HL-60 (cell line): ENCODE results near the gene CYB561A3.

Source experiments
- POLR2AphosphoS5 ChIP-seq: IDR thresholded peaks from 2 replicates; pipeline ENCODE4 v1.6.1; 2012; ENCODE audit warnings: low read depth
- REST ChIP-seq: IDR thresholded peaks from 2 replicates; pipeline ENCODE4 v1.6.1; 2012; ENCODE audit warnings: low read depth; ENCODE audit not compliant: insufficient replicate concordance
- SPI1 ChIP-seq: IDR thresholded peaks from 2 replicates; pipeline ENCODE4 v1.6.1; 2012; ENCODE audit warnings: low read depth, mild to moderate bottlenecking, borderline replicate concordance
- TF ChIP-seq, protein P1 (sequence below): IDR thresholded peaks from one replicate; pipeline ENCODE4 v1.5.1; 2011; ENCODE audit warnings: low read length, control low read depth, inconsistent platforms; ENCODE audit not compliant: insufficient read depth

- TF ChIP-seq REST (no peak), POLR2AphosphoS5 (no peak), SPI1 (no peak)
- TF ChIP-seq, protein P1, sequence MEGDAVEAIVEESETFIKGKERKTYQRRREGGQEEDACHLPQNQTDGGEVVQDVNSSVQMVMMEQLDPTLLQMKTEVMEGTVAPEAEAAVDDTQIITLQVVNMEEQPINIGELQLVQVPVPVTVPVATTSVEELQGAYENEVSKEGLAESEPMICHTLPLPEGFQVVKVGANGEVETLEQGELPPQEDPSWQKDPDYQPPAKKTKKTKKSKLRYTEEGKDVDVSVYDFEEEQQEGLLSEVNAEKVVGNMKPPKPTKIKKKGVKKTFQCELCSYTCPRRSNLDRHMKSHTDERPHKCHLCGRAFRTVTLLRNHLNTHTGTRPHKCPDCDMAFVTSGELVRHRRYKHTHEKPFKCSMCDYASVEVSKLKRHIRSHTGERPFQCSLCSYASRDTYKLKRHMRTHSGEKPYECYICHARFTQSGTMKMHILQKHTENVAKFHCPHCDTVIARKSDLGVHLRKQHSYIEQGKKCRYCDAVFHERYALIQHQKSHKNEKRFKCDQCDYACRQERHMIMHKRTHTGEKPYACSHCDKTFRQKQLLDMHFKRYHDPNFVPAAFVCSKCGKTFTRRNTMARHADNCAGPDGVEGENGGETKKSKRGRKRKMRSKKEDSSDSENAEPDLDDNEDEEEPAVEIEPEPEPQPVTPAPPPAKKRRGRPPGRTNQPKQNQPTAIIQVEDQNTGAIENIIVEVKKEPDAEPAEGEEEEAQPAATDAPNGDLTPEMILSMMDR: no peak
These were observed 45.5 kb upstream of the CYB561A3 start for GRCh38 chr11:61406991-61407728.
